Activated T-cell treated with anti-CD3 and anti-CD28 coated beads for 48 hours (primary cell): ENCODE data around the gene CNRIP1.

ENCODE experiments used
- DNase-seq: peaks from one replicate; pipeline ENCODE4 v3.0.0-alpha.2; 2020; ENCODE audit warnings: low read depth

Gene CNRIP1

GRCh38 chr2:68292108-68292710 is 27.5 kb downstream of the CNRIP1 start:
- DNase-seq, result no peak

- DNase-seq, result no peak
Observed at GRCh38 chr2:68291314-68291713, 28.4 kb downstream of the CNRIP1 start.

- DNase-seq, result no peak
Observed at GRCh38 chr2:68290901-68291300, 28.8 kb downstream of the CNRIP1 start.

GRCh38 chr2:68287580-68288441 is 31.9 kb downstream of the CNRIP1 start:
- DNase-seq, result no peak

GRCh38 chr2:68284896-68285295 is 34.9 kb downstream of the CNRIP1 start:
- DNase-seq, result no peak

- DNase-seq, result no peak
Observed at GRCh38 chr2:68283419-68283812, 36.3 kb downstream of the CNRIP1 start.

- DNase-seq, result no peak
Observed at GRCh38 chr2:68282811-68283418, 36.8 kb downstream of the CNRIP1 start.

- DNase-seq, result no peak
Observed at GRCh38 chr2:68280796-68281195, 39.0 kb downstream of the CNRIP1 start.

- no peak for DNase-seq
Observed at GRCh38 chr2:68280348-68280747, 39.4 kb downstream of the CNRIP1 start.

- no peak for DNase-seq
Observed at GRCh38 chr2:68279691-68280090, 40.1 kb downstream of the CNRIP1 start.

- DNase-seq, result no peak
Observed at GRCh38 chr2:68278169-68278568, 41.6 kb downstream of the CNRIP1 start.

GRCh38 chr2:68274022-68274421 is 45.7 kb downstream of the CNRIP1 start:
- DNase-seq, result no peak

GRCh38 chr2:68272246-68272994 is 47.3 kb downstream of the CNRIP1 start:
- no peak for DNase-seq

GRCh38 chr2:68266655-68267054 is 53.1 kb downstream of the CNRIP1 start:
- DNase-seq, result no peak

- DNase-seq, result no peak
Observed at GRCh38 chr2:68263632-68264031, 56.1 kb downstream of the CNRIP1 start.

- no peak for DNase-seq
Observed at GRCh38 chr2:68258851-68259250, 60.9 kb downstream of the CNRIP1 start.

GRCh38 chr2:68256093-68256450 is 63.7 kb downstream of the CNRIP1 start:
- no peak for DNase-seq

GRCh38 chr2:68253219-68254068 is 66.3 kb downstream of the CNRIP1 start:
- no peak for DNase-seq

GRCh38 chr2:68252400-68253218 is 67.1 kb downstream of the CNRIP1 start, which contains the start of gene PPP3R1:
PPP3R1 (minus strand) TSS chr2:68252532; CDS start chr2:68252127, 405 bp downstream.
- DNase-seq, result peak; percentile 96

- DNase-seq, result peak; percentile 22
Observed at GRCh38 chr2:68251855-68252399, 67.8 kb downstream of the CNRIP1 start.
